ENCODE measurements around the gene TOPORS. TPM values are rescaled to one million over a fixed set of nuclear protein-coding genes. Genes with fewer than 3 reads are reported as not detected.

The TOPORS gene
- polyA plus RNA-seq, 1 of the 3 experiments (the other 2 are of a cell fraction): 4.9 TPM

DNA sequence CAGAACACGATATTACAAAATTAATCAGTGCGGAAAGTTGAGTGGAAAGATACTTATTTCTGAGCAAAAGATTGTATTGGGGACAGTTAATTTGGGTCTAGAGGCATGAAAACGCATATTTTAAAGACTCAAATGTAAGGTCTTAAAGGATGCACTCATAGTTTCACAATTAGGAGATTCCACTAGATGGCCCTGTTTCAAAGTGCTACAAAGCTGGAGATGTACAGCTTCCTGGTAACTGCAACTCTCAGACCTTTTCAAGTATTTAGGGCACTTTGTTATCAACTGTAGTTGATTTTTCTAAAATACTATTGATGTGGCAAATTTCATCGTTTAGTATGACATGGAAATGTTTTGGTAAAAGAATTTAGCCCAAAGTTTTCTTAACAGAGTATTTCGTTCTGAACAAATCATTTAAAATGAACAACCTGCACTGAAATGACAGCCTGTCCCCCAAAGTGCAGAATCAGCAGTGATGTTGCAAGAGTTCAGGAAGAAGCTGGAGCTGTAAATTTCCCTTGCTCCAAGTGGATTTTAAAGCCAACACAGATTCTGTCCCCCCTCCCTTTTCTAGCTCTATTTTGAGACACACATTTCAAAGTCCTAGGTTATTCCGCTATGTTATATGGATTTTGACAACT lies 36.8 kb upstream of the TOPORS start:
- H3K36me3 ChIP-seq (replicated peaks in 1 of 2; ENCODE audit: control insufficient read depth in 1 of 2, insufficient read depth in 2 of 2, low read length in 1 of 2): no peaks in the 10 kb centered on the region
- H3K27ac ChIP-seq (ENCODE audit: low read depth in 2 of 2, low read length in 1 of 2): no peak overlapping the region
- TF ChIP-seq, protein P1, sequence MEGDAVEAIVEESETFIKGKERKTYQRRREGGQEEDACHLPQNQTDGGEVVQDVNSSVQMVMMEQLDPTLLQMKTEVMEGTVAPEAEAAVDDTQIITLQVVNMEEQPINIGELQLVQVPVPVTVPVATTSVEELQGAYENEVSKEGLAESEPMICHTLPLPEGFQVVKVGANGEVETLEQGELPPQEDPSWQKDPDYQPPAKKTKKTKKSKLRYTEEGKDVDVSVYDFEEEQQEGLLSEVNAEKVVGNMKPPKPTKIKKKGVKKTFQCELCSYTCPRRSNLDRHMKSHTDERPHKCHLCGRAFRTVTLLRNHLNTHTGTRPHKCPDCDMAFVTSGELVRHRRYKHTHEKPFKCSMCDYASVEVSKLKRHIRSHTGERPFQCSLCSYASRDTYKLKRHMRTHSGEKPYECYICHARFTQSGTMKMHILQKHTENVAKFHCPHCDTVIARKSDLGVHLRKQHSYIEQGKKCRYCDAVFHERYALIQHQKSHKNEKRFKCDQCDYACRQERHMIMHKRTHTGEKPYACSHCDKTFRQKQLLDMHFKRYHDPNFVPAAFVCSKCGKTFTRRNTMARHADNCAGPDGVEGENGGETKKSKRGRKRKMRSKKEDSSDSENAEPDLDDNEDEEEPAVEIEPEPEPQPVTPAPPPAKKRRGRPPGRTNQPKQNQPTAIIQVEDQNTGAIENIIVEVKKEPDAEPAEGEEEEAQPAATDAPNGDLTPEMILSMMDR (IDR thresholded peaks at IDR 0.05): peak; percentile 65
- TF ChIP-seq, protein P2, sequence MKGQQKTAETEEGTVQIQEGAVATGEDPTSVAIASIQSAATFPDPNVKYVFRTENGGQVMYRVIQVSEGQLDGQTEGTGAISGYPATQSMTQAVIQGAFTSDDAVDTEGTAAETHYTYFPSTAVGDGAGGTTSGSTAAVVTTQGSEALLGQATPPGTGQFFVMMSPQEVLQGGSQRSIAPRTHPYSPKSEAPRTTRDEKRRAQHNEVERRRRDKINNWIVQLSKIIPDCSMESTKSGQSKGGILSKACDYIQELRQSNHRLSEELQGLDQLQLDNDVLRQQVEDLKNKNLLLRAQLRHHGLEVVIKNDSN (IDR thresholded peaks at IDR 0.05; ENCODE audit: borderline replicate concordance, low read depth): no peak
- TF ChIP-seq, protein P3, sequence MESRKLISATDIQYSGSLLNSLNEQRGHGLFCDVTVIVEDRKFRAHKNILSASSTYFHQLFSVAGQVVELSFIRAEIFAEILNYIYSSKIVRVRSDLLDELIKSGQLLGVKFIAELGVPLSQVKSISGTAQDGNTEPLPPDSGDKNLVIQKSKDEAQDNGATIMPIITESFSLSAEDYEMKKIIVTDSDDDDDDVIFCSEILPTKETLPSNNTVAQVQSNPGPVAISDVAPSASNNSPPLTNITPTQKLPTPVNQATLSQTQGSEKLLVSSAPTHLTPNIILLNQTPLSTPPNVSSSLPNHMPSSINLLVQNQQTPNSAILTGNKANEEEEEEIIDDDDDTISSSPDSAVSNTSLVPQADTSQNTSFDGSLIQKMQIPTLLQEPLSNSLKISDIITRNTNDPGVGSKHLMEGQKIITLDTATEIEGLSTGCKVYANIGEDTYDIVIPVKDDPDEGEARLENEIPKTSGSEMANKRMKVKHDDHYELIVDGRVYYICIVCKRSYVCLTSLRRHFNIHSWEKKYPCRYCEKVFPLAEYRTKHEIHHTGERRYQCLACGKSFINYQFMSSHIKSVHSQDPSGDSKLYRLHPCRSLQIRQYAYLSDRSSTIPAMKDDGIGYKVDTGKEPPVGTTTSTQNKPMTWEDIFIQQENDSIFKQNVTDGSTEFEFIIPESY (IDR thresholded peaks at IDR 0.05; ENCODE audit: borderline replicate concordance, low read depth): no peak
- TF ChIP-seq ELF1 (IDR thresholded peaks at IDR 0.05): 0 out of 2 replicates have a peak, but pooled peaks have one; percentile 16
- peak; percentile 72 for TF ChIP-seq SMC3 (IDR thresholded peaks at IDR 0.05; ENCODE audit: low read depth, low read length)
- no peak for TF ChIP-seq JUND (IDR thresholded peaks at IDR 0.05)
- TF ChIP-seq RAD21 (IDR thresholded peaks at IDR 0.05; ENCODE audit: low read length): peak; percentile 83
- POLR2A ChIA-PET: no interaction called here
- H3K4me2 ChIP-seq: no peak overlapping the region
- no peaks in the 10 kb centered on the region for H3K9me2 ChIP-seq
- no peak overlapping the region for H3K4me3 ChIP-seq (ENCODE audit: low read depth in 2 of 2, low read length in 1 of 2)
- H3F3A ChIP-seq (replicated peaks; ENCODE audit: insufficient read depth): no peaks in the 10 kb centered on the region
- H3K9ac ChIP-seq: no peak overlapping the region
- no peak overlapping the region for H2AFZ ChIP-seq (ENCODE audit: low read depth)
- CTCF ChIA-PET: interaction anchor here (0.5 to 20.6 kb wide), 35 partner anchors 8 to 437 kb away, joined by 3 to 620 read pairs (median 4); partner anchors contain the start of genes NDUFB6, RIGI, TAF1L and TMEM215
- no peaks in the 10 kb centered on the region for H3K27me3 ChIP-seq (ENCODE audit: insufficient read depth)
- peak; percentile 58 for DNase-seq
- H3K79me2 ChIP-seq (ENCODE audit: insufficient read depth): no peaks in the 10 kb centered on the region
- no peaks in the 10 kb centered on the region for H4K20me1 ChIP-seq (ENCODE audit: insufficient read depth)
- 39% methylated on average over 6 of the region's 6 CpGs for WGBS (ENCODE audit: low lambda C conversion rate)
- peaks cover 0 to 3% of the 10 kb centered on the region in 2 experiments; a peak in 1 of 4 replicates for H3K4me1 ChIP-seq (ENCODE audit: control insufficient read depth in 1 of 2, insufficient read depth in 2 of 2, low read depth in 1 of 2, low read length in 1 of 2)
- H3K9me3 ChIP-seq: no peaks in the 10 kb centered on the region

DNA sequence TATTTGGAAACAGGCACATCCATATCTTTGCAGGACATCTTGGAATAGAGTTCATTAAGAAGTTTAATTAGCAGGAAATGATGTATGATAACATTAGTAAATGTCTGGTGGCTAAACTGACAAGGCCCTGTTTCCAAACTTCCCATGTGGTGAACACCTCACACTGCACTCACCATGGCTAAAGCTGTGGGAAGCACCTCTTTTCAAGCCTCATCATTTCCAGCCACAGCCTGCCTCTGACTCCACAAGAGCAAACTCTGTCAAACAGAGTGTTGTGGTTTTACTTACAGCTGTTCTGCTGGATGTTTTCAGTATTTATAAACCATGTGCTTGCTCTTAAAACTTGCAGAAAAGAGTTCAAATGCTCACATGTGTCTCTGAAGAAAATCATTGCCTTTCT lies 35.5 kb upstream of the TOPORS start:
- DNase-seq: no peak
- H3K9ac ChIP-seq: no peak overlapping the region
- ChIA-PET CTCF (interaction anchor here (0.7 to 20.6 kb wide), 23 partner anchors 8 to 471 kb away, joined by 3 to 620 read pairs (median 5); partner anchors contain the start of genes NDUFB6, RIGI, SMIM27 and TOPORS), POLR2A (no interaction called here)
- H3K79me2 ChIP-seq (ENCODE audit: insufficient read depth): no peaks in the 10 kb centered on the region
- H3K4me1 ChIP-seq (ENCODE audit: control insufficient read depth in 1 of 2, insufficient read depth in 2 of 2, low read depth in 1 of 2, low read length in 1 of 2): peaks cover 0 to 3% of the 10 kb centered on the region in 2 experiments; a peak in 1 of 4 replicates
- H3K9me2 ChIP-seq: no peaks in the 10 kb centered on the region
- H3K4me2 ChIP-seq: no peak overlapping the region
- H2AFZ ChIP-seq (ENCODE audit: low read depth): no peak overlapping the region
- TF ChIP-seq FOSL2 (IDR thresholded peaks at IDR 0.05; ENCODE audit: borderline replicate concordance, low read depth) (no peak), GATA2 (CRISPR knock-in tag; IDR thresholded peaks at IDR 0.05) (no peak)
- H3K9me3 ChIP-seq: no peaks in the 10 kb centered on the region
- H4K20me1 ChIP-seq (ENCODE audit: insufficient read depth): no peaks in the 10 kb centered on the region
- no peaks in the 10 kb centered on the region for H3F3A ChIP-seq (replicated peaks; ENCODE audit: insufficient read depth)
- no peaks in the 10 kb centered on the region for H3K27me3 ChIP-seq (ENCODE audit: insufficient read depth)
- H3K36me3 ChIP-seq (replicated peaks in 1 of 2; ENCODE audit: control insufficient read depth in 1 of 2, insufficient read depth in 2 of 2, low read length in 1 of 2): no peaks in the 10 kb centered on the region
- no peak overlapping the region for H3K27ac ChIP-seq (ENCODE audit: low read depth in 2 of 2, low read length in 1 of 2)
- H3K4me3 ChIP-seq (ENCODE audit: low read depth in 2 of 2, low read length in 1 of 2): no peak overlapping the region

Data from SK-N-SH (cell line).